Measurements from ENCODE around the gene CHST14. TPM values are rescaled to one million over a fixed set of nuclear protein-coding genes. Genes with fewer than 3 reads are reported as not detected.

Gene CHST14, protein sequence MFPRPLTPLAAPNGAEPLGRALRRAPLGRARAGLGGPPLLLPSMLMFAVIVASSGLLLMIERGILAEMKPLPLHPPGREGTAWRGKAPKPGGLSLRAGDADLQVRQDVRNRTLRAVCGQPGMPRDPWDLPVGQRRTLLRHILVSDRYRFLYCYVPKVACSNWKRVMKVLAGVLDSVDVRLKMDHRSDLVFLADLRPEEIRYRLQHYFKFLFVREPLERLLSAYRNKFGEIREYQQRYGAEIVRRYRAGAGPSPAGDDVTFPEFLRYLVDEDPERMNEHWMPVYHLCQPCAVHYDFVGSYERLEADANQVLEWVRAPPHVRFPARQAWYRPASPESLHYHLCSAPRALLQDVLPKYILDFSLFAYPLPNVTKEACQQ
- polyA plus RNA-seq (2011; rRNA removed), result 8.6 and 9.8 TPM in 2 replicates
- polyA plus RNA-seq (2012; cell fraction: cytosol; rRNA removed), result 9.0 and 11.9 TPM in 2 replicates
- polyA plus RNA-seq (2012; cell fraction: nucleus; rRNA removed), result 12.5 and 13.2 TPM in 2 replicates
- polyA plus RNA-seq (2017; fragmentation: RNase III; extraction: RNeasy Plus Mini Kit Qiagen cat#74134 plus additional on column Dnase treatment), result 8.7 to 11.0 TPM (median 10.8 TPM) in 3 replicates
- 9.0 and 9.4 TPM in 2 replicates for polyA minus RNA-seq (2011; rRNA and poly(A)+ RNA removed)

DNA sequence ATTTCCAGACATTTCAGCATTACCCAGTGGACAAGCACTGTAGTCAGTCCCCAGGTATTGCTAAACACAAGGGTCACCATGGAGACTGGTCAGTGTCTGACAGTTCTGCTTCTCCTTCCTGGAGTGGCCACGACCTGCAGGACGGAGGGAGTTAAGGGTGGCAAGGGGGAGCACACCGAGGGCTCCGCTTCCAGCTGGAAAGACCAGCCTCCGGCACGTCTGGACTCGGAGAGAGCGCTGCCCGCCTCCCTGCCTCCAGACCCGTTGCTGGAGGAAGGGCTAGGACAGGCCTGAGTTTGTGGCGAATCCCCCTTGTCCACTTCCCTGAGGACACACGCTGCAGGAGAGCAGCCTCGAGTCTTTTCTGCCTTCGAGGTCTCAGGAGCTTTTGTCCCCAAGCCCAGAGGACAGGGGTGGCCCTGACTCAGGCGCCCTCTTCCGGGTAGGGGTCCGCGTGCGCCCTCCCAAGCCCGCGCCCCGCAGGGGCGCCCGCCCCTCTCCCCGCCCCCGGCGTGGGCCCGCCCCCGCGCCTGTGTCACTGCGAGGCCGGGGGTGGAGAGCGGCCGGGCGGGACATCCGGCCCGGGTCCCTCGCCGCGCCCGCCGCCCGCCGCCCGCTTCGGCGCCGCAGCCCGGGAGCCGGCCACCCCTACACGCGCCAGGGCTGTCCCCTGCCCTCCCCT, at the start of gene CHST14:
CHST14 (plus strand) TSS at position 562 of the 682 bp plus-strand sequence. CDS start 230 bp downstream, outside the sequence.
- ChIA-PET CTCF (interaction anchor here (0.5 to 2.7 kb wide), 4 partner anchors 9 to 715 kb away, joined by 3 to 12 read pairs (median 4); no protein-coding TSS in a partner anchor), POLR2A (interaction anchor here (0.5 to 1.4 kb wide), 2 partner anchors 11 to 76 kb away, joined by 3 to 16 read pairs; no protein-coding TSS in a partner anchor)
- H3K4me2 ChIP-seq, result peak within 1 kb of the TSS; percentile 96
- DNase-seq (ENCODE audit: low read depth in 1 of 2, low spot score in 1 of 2) (peak; percentile 37 to 48), FAIRE-seq (no peak), ATAC-seq (peak; percentile 81 to 86)
- TF ChIP-seq EHF (CRISPR knock-in tag; IDR thresholded peaks at IDR 0.05) (no peak), KDM1A (IDR thresholded peaks at IDR 0.05; ENCODE audit: low read depth) (no peak), POLR2A (IDR thresholded peaks at IDR 0.05; ENCODE audit: low read length) (peak; percentile 42), JUN (IDR thresholded peaks at IDR 0.05) (peak in 1 of 2 experiments; percentile 41; a peak in 1 of 5 replicates), NR3C1 (IDR thresholded peaks at IDR 0.05) (no peak)
- TF ChIP-seq, protein P1, sequence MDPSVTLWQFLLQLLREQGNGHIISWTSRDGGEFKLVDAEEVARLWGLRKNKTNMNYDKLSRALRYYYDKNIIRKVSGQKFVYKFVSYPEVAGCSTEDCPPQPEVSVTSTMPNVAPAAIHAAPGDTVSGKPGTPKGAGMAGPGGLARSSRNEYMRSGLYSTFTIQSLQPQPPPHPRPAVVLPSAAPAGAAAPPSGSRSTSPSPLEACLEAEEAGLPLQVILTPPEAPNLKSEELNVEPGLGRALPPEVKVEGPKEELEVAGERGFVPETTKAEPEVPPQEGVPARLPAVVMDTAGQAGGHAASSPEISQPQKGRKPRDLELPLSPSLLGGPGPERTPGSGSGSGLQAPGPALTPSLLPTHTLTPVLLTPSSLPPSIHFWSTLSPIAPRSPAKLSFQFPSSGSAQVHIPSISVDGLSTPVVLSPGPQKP (IDR thresholded peaks at IDR 0.05; ENCODE audit: low read depth, low read length), result no peak
- TF ChIP-seq, protein P2, sequence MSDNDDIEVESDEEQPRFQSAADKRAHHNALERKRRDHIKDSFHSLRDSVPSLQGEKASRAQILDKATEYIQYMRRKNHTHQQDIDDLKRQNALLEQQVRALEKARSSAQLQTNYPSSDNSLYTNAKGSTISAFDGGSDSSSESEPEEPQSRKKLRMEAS (IDR thresholded peaks at IDR 0.05), result peak; percentile 39; the same call in 1 of the 2 replicates
- TF ChIP-seq, protein P3, sequence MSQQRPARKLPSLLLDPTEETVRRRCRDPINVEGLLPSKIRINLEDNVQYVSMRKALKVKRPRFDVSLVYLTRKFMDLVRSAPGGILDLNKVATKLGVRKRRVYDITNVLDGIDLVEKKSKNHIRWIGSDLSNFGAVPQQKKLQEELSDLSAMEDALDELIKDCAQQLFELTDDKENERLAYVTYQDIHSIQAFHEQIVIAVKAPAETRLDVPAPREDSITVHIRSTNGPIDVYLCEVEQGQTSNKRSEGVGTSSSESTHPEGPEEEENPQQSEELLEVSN (IDR thresholded peaks at IDR 0.05; ENCODE audit: borderline replicate concordance, low read depth), result no peak
- H3K27ac ChIP-seq, result peak within 1 kb of the TSS; percentile 98
- 0% methylated on average over 1 of the region's 52 CpGs for WGBS (ENCODE audit: missing lambda C conversion rate)
- peaks cover 12% of the 10 kb centered on the region for H3K4me1 ChIP-seq
- H3K9me3 ChIP-seq, result no peaks in the 10 kb centered on the region
- H3K4me3 ChIP-seq, result peak within 1 kb of the TSS; percentile 96

DNA sequence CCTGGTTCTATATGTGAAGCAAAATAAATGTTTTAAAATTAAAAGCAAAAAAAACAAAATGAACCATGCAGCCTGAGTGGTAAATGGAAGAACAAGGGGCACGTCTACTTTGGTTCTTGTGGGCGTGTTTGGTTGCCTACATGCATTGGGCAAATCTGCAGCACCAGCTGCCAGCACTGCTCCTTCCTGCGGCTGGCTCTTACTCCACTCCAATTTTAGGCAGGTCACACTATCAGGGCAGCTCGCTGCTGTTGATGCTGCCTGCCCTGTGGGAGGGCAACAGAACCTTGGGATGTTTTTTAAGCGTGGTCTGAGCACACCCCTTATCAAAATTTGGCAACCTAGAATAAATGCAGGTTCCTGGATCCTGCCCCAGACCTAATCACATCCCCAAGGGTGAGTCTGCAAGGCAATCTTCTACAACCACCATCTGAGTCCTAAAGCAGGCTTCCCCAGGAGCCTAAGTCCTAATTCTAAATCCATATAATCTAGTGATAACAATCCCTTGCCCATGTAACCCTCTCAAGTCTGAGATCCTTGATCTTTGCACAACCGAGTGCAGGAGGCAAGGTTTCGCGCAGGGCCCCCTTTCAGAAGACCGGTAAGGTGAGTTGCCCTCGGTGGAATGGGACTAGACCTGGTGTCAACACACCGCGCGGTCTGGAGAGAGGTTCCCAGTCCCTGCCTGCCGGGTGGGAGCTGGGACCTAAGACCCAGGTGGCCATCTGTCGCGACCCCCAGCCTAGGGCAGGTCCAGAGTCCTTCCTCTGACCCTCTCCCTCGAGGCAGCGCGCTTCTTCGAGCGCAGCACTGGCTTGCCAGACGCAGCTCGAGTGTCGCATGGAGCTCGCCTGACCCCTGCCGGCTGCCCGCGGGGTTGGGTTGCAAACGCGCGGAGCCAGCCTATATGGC, 49.3 kb upstream of the CHST14 start:
- Histone ChIP-seq H3K4me3 (no peak overlapping the region), H3K4me2 (peak overlapping the region; percentile 47; the same call in 2 of the 3 replicates), H3K4me1 (peaks cover 4% of the 10 kb centered on the region; the same call in 2 of the 3 replicates), H3K9me3 (no peaks in the 10 kb centered on the region), H3K27ac (no peak overlapping the region)
- TF ChIP-seq CBX2 (IDR thresholded peaks at IDR 0.05; ENCODE audit: borderline replicate concordance, low read depth), result no peak
- TF ChIP-seq, protein P4, sequence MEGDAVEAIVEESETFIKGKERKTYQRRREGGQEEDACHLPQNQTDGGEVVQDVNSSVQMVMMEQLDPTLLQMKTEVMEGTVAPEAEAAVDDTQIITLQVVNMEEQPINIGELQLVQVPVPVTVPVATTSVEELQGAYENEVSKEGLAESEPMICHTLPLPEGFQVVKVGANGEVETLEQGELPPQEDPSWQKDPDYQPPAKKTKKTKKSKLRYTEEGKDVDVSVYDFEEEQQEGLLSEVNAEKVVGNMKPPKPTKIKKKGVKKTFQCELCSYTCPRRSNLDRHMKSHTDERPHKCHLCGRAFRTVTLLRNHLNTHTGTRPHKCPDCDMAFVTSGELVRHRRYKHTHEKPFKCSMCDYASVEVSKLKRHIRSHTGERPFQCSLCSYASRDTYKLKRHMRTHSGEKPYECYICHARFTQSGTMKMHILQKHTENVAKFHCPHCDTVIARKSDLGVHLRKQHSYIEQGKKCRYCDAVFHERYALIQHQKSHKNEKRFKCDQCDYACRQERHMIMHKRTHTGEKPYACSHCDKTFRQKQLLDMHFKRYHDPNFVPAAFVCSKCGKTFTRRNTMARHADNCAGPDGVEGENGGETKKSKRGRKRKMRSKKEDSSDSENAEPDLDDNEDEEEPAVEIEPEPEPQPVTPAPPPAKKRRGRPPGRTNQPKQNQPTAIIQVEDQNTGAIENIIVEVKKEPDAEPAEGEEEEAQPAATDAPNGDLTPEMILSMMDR (IDR thresholded peaks at IDR 0.05), result peak; percentile 68
- peak; percentile 73 for TF ChIP-seq SMC3 (IDR thresholded peaks at IDR 0.05)
- TF ChIP-seq TFCP2L1 (CRISPR knock-in tag; IDR thresholded peaks at IDR 0.05), result no peak
- TF ChIP-seq, protein P5, sequence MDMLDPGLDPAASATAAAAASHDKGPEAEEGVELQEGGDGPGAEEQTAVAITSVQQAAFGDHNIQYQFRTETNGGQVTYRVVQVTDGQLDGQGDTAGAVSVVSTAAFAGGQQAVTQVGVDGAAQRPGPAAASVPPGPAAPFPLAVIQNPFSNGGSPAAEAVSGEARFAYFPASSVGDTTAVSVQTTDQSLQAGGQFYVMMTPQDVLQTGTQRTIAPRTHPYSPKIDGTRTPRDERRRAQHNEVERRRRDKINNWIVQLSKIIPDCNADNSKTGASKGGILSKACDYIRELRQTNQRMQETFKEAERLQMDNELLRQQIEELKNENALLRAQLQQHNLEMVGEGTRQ (IDR thresholded peaks at IDR 0.05), result no peak
- no peak for TF ChIP-seq NFE2L2 (conservative IDR thresholded peaks at IDR 0.05; ENCODE audit: low read length)
- no peak for TF ChIP-seq RFX5 (IDR thresholded peaks at IDR 0.05)
- no peak for TF ChIP-seq EP300 (IDR thresholded peaks at IDR 0.05)
- no peak for TF ChIP-seq HOXB5 (CRISPR knock-in tag; IDR thresholded peaks at IDR 0.05)
- TF ChIP-seq SREBF2 (IDR thresholded peaks at IDR 0.05), result no peak
- TF ChIP-seq RARB (CRISPR knock-in tag; IDR thresholded peaks at IDR 0.05), result no peak
- TF ChIP-seq EHF (CRISPR knock-in tag; IDR thresholded peaks at IDR 0.05), result no peak
- TF ChIP-seq HDAC2 (IDR thresholded peaks at IDR 0.05), result no peak
- TF ChIP-seq JUN (IDR thresholded peaks at IDR 0.05), result no peak
- TF ChIP-seq ZNF302 (CRISPR knock-in tag; IDR thresholded peaks at IDR 0.05), result no peak
- peak; percentile 81 to 85 for TF ChIP-seq RAD21 (conservative IDR thresholded peaks at IDR 0.05 in 1 of 2, IDR thresholded peaks at IDR 0.05 in 1 of 2)
- TF ChIP-seq KDM5A (IDR thresholded peaks at IDR 0.05), result no peak
- TF ChIP-seq EHMT2 (IDR thresholded peaks at IDR 0.05; ENCODE audit: low read depth), result no peak
- no peak for TF ChIP-seq TP53 (CRISPR knock-in tag; IDR thresholded peaks at IDR 0.05)
- TF ChIP-seq, protein P6, sequence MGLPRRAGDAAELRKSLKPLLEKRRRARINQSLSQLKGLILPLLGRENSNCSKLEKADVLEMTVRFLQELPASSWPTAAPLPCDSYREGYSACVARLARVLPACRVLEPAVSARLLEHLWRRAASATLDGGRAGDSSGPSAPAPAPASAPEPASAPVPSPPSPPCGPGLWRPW (IDR thresholded peaks at IDR 0.05), result no peak
- no peak for TF ChIP-seq FOSL2 (IDR thresholded peaks at IDR 0.05)
- TF ChIP-seq FOSL2 (CRISPR knock-in tag; IDR thresholded peaks at IDR 0.05), result no peak
- peak; percentile 55 to 63 for DNase-seq (ENCODE audit: low read depth in 1 of 2, low spot score in 1 of 2)
- peak; percentile 97 for ATAC-seq
- FAIRE-seq, result no peak
- ChIA-PET POLR2A (no interaction called here), CTCF (interaction anchor here (0.7 to 8.4 kb wide), 44 partner anchors 9 to 839 kb away, joined by 3 to 59 read pairs (median 4); partner anchors contain the start of genes ANKRD63, BAHD1, CCDC9B and INAFM2)
- 37% methylated on average over 24 of the region's 31 CpGs for WGBS (ENCODE audit: missing lambda C conversion rate)
